ENCODE data around the gene NMD3. TPM values are rescaled to one million over a fixed set of nuclear protein-coding genes. Genes with fewer than 3 reads are reported as not detected.
A peak's percentile ranks its signal among the peaks of the same experiment; 100 is the strongest.

The NMD3 gene
- 55.2 and 95.4 TPM in 2 replicates for total RNA-seq (2016; rRNA removed; fragmentation: Illumina TruSeq; extraction: Trizol)
- total RNA-seq (2016; cell fraction: cytosol; rRNA removed; fragmentation: Illumina TruSeq; extraction: Trizol; ENCODE audit: low read depth) = 8.5 and 10.5 TPM in 2 replicates
- 55.7 and 91.2 TPM in 2 replicates for total RNA-seq (2016; cell fraction: insoluble cytoplasmic fraction; rRNA removed; fragmentation: Illumina TruSeq; extraction: Trizol)
- total RNA-seq (2016; cell fraction: membrane; rRNA removed; fragmentation: Illumina TruSeq; extraction: Trizol) = 22.8 and 30.4 TPM in 2 replicates
- 46.6 and 50.5 TPM in 2 replicates for total RNA-seq (2016; cell fraction: nucleus; rRNA removed; fragmentation: Illumina TruSeq; extraction: Trizol)
- polyA plus RNA-seq (2011; rRNA removed) = 31.3 and 44.2 TPM in 2 replicates
- polyA plus RNA-seq (2011; cell fraction: cytosol; rRNA removed) = 17.1 and 21.6 TPM in 2 replicates
- 19.8 and 20.3 TPM in 2 replicates for polyA plus RNA-seq (2011; cell fraction: nucleus; rRNA removed)
- 46.6 and 51.7 TPM in 2 replicates for polyA plus RNA-seq (2012)
- 3.5 and 4.3 TPM in 2 replicates for polyA plus RNA-seq (2016; cell fraction: cytosol; fragmentation: Illumina TruSeq; extraction: Trizol; ENCODE audit: low read depth)
- polyA plus RNA-seq (2016; cell fraction: insoluble cytoplasmic fraction; fragmentation: Illumina TruSeq; extraction: Trizol; ENCODE audit: low read depth) = 73.9 and 86.1 TPM in 2 replicates
- 11.3 and 13.2 TPM in 2 replicates for polyA plus RNA-seq (2016; cell fraction: membrane; fragmentation: Illumina TruSeq; extraction: Trizol; ENCODE audit: low read depth)
- polyA plus RNA-seq (2016; cell fraction: nucleus; fragmentation: Illumina TruSeq; extraction: Trizol; ENCODE audit: insufficient read depth, low read depth) = 39.5 and 44.5 TPM in 2 replicates
- polyA minus RNA-seq (2011; rRNA and poly(A)+ RNA removed; ENCODE audit: low replicate concordance) = 55.7 and 74.3 TPM in 2 replicates
- polyA minus RNA-seq (2011; cell fraction: cytosol; rRNA and poly(A)+ RNA removed) = 50.4 and 51.5 TPM in 2 replicates
- 85.7 and 94.0 TPM in 2 replicates for polyA minus RNA-seq (2011; cell fraction: nucleus; rRNA and poly(A)+ RNA removed)
- Bru-seq, nascent RNA = percentile 92 among the genes with signal in this experiment
- BruChase-seq, experiment 1, labeled RNA remaining after a 6-hour chase = percentile 90 among the genes with signal in this experiment
- BruChase-seq, experiment 2, labeled RNA remaining after a 2-hour chase = percentile 91 among the genes with signal in this experiment
- long read RNA-seq, experiment 1, transcript NMD3-201 (16 exons, 3,049 nt) = major isoform, 22 of 52 reads
- long read RNA-seq, experiment 1, transcript NMD3-202 (15 exons, 3,061 nt) = minor isoform, 7 of 52 reads
- long read RNA-seq, experiment 1, partial matches to known transcripts = 7 of 52 reads
- long read RNA-seq, experiment 1, other reads (novel, unspliced or antisense) = 16 of 52 reads
- long read RNA-seq, experiment 2, transcript NMD3-201 (16 exons, 3,049 nt) = major isoform, 8 of 106 reads
- long read RNA-seq, experiment 2, partial matches to known transcripts = 10 of 106 reads
- long read RNA-seq, experiment 2, other reads (novel, unspliced or antisense) = 87 of 106 reads

DNA sequence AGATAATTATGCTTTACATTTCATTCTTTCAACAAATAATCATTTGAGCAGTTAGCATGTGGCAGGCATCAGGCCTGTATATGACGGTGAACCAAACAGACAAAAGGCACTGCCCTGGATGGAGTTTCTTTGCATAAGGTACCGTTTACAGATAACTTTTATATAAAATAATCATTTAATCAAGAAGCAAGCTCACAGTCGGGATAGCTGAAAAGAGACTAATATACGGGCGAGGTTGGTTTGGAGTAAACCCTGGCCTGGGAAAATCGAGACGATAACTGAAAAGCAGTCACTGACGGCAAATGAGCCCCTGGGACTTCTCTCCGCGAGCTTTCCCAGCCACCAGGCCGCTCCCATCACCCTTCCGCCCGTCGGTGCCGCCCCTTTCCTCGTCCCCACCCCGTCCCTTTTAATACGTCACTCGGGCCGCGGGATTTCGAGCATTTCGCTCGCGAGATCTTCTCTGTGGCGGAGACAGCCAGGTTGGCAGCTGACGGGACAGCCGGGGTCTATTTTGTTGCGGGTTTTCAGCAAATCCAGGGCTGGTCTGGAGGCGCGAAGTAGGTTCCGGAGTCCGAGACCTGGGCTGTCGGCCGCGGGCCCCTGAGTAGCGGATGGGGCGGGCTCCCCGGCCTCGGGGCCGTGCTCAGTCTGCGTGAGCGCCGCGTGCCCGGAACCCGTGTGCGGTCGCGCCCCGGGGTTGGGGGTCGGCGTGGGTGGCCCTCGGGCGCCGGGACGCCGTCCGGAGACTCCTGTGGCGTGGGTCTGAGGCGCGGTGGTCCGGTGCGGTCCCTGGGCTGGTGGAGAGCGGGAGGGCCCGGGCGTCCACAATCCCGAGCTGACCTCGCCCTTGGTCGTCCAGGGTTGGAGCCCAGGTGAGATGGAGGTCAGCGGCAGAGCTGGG lies at the start of gene NMD3:
TSS of gene NMD3 (plus strand) at position 462 of the 904 bp plus-strand sequence. CDS start 703 bp downstream, outside the sequence.
- Histone ChIP-seq H3K79me2 (ENCODE audit: insufficient read depth, low read length) (peaks cover 47% of the 10 kb centered on the region), H3K4me1 (ENCODE audit: insufficient read depth, low read length) (peaks cover 42% of the 10 kb centered on the region), H3K9me3 (ENCODE audit: low read length) (no peaks in the 10 kb centered on the region; the same call in 1 of the 2 replicates), H3K9ac (ENCODE audit: insufficient read depth, low read depth, low read length) (peak within 1 kb of the TSS; percentile 98), H3K4me2 (ENCODE audit: low read depth, low read length) (peak within 1 kb of the TSS; percentile 83), H2AFZ (ENCODE audit: low read length) (peak within 1 kb of the TSS; percentile 68), H3K27ac (ENCODE audit: extremely low read length, insufficient read depth, low read length) (peak within 1 kb of the TSS; percentile 90), H3K27me3 (ENCODE audit: control insufficient read depth in 1 of 2, insufficient read depth in 2 of 2, low read length in 2 of 2) (no peaks in the 10 kb centered on the region; a peak in 2 of 5 replicates), H3K4me3 (replicated peaks in 1 of 3; ENCODE audit: insufficient read depth in 1 of 3, low read depth in 2 of 3, low read length in 3 of 3) (peak within 1 kb of the TSS; percentile 84 to 99 (median 92)), H4K20me1 (ENCODE audit: insufficient read depth, low read length) (peaks cover 20% of the 10 kb centered on the region), H3K36me3 (replicated peaks in 1 of 2; ENCODE audit: control insufficient read depth in 1 of 2, insufficient read depth in 2 of 2, low read length in 2 of 2) (peaks cover 0 to 12% of the 10 kb centered on the region in 2 experiments; a peak in 2 of 5 replicates)
- intact Hi-C loops (cut with micrococcal nuclease; ENCODE audit: unreplicated experiment) (loop anchor here (5.0 to 10.0 kb wide), 3 partner anchors 41 to 656 kb away; partner anchors contain the start of gene KPNA4), in situ Hi-C loops (cut with HindIII; ENCODE audit: extremely low pct_ligation_motif_present, low pct_unique_long_range_greater_than_20kb) (loop anchor here (10.0 kb wide), 1 partner anchor 466 kb away; the partner anchor contains the start of gene PPM1L)
- ChIA-PET POLR2A (interaction anchor here (0.8 to 1.7 kb wide), 8 partner anchors 10 to 201 kb away, joined by 3 to 6 read pairs (median 4); no protein-coding TSS in a partner anchor), CTCF (ENCODE audit: low intra/inter-chr PET ratio, low total read pairs) (no interaction called here)
- FAIRE-seq (peak; percentile 44), ATAC-seq (peak; percentile 96), DNase-seq (ENCODE audit: low spot score) (peak; percentile 87)
- BruUV-seq (replicated peaks) = no TSS peak
- under 1% methylated on average over 27 of the region's 71 CpGs for WGBS (ENCODE audit: low lambda C conversion rate)
- TF ChIP-seq ZNF501 (CRISPR knock-in tag; IDR thresholded peaks at IDR 0.05) (peak; percentile 91), ZSCAN21 (CRISPR knock-in tag; IDR thresholded peaks at IDR 0.05; ENCODE audit: borderline replicate concordance) (peak; percentile 87), ZNF598 (CRISPR knock-in tag; IDR thresholded peaks at IDR 0.05; ENCODE audit: borderline replicate concordance) (peak; percentile 89; the same call in 1 of the 2 replicates), MXI1 (IDR thresholded peaks at IDR 0.05; ENCODE audit: borderline replicate concordance, low read depth, low read length) (no peak), ZNF790 (CRISPR knock-in tag; IDR thresholded peaks at IDR 0.05; ENCODE audit: borderline replicate concordance) (peak; percentile 55; the same call in 1 of the 2 replicates), HNF4G (IDR thresholded peaks at IDR 0.05; ENCODE audit: borderline replicate concordance, low read depth, low read length) (no peak), HNF4G (CRISPR knock-in tag; IDR thresholded peaks at IDR 0.05; ENCODE audit: borderline replicate concordance, low read depth) (no peak)
- TF ChIP-seq, protein P1, sequence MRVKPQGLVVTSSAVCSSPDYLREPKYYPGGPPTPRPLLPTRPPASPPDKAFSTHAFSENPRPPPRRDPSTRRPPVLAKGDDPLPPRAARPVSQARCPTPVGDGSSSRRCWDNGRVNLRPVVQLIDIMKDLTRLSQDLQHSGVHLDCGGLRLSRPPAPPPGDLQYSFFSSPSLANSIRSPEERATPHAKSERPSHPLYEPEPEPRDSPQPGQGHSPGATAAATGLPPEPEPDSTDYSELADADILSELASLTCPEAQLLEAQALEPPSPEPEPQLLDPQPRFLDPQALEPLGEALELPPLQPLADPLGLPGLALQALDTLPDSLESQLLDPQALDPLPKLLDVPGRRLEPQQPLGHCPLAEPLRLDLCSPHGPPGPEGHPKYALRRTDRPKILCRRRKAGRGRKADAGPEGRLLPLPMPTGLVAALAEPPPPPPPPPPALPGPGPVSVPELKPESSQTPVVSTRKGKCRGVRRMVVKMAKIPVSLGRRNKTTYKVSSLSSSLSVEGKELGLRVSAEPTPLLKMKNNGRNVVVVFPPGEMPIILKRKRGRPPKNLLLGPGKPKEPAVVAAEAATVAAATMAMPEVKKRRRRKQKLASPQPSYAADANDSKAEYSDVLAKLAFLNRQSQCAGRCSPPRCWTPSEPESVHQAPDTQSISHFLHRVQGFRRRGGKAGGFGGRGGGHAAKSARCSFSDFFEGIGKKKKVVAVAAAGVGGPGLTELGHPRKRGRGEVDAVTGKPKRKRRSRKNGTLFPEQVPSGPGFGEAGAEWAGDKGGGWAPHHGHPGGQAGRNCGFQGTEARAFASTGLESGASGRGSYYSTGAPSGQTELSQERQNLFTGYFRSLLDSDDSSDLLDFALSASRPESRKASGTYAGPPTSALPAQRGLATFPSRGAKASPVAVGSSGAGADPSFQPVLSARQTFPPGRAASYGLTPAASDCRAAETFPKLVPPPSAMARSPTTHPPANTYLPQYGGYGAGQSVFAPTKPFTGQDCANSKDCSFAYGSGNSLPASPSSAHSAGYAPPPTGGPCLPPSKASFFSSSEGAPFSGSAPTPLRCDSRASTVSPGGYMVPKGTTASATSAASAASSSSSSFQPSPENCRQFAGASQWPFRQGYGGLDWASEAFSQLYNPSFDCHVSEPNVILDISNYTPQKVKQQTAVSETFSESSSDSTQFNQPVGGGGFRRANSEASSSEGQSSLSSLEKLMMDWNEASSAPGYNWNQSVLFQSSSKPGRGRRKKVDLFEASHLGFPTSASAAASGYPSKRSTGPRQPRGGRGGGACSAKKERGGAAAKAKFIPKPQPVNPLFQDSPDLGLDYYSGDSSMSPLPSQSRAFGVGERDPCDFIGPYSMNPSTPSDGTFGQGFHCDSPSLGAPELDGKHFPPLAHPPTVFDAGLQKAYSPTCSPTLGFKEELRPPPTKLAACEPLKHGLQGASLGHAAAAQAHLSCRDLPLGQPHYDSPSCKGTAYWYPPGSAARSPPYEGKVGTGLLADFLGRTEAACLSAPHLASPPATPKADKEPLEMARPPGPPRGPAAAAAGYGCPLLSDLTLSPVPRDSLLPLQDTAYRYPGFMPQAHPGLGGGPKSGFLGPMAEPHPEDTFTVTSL (CRISPR knock-in tag; IDR thresholded peaks at IDR 0.05; ENCODE audit: borderline replicate concordance) = no peak
- TF ChIP-seq, protein P2, sequence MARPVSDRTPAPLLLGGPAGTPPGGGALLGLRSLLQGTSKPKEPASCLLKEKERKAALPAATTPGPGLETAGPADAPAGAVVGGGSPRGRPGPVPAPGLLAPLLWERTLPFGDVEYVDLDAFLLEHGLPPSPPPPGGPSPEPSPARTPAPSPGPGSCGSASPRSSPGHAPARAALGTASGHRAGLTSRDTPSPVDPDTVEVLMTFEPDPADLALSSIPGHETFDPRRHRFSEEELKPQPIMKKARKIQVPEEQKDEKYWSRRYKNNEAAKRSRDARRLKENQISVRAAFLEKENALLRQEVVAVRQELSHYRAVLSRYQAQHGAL (CRISPR knock-in tag; IDR thresholded peaks at IDR 0.05; ENCODE audit: not compliant biosample characterization) = no peak
